ENCODE data around the gene UNC93B1.

UNC93B1 gene

DNA sequence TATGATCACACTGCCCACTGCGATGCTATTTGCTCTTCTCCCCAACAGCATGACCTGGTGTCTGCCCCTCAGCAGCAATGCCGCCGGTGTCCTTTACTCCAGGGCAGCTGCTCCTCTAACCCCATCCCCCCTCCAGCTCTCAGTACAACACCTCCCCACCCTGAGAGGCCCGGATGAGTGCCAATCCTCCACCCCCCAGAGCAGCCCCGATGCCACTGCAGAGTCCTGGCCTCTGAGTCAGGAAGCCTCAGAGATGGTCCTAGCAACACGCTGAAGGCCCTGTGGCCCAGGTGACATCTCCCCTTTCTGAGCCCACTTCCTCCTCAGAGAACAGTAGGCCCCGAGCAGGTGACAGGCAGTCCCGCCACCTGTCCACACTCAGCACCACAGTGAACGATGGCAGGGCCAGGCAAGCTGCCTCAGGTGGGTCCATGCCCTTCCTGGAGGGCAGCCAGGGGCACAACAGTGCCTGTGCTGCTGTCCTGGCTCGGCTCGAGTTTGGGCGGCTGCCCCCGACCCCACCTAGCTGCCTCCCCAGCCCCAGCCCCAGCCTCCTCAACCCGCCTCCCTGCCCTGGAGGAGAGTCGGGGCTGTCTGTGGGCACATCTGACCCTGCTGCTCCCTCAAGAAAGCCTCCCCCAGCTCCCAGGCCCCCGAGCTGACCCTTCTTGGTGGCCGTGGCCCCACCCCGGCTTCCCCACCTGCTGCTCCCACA, 22.7 kb upstream of the UNC93B1 start:
- H3K27me3 ChIP-seq (ENCODE audit: control insufficient read depth, insufficient read depth, low read length) = no peaks in the 10 kb centered on the region
- H3K9ac ChIP-seq (ENCODE audit: low read length) = no peak overlapping the region
- peaks cover 5% of the 10 kb centered on the region for H3K4me1 ChIP-seq (ENCODE audit: control insufficient read depth, insufficient read depth, low read length)
- H3K27ac ChIP-seq (ENCODE audit: low read depth, low read length) = no peak overlapping the region
- peaks cover 2% of the 10 kb centered on the region for H3K36me3 ChIP-seq (ENCODE audit: control insufficient read depth, insufficient read depth, low read length)
- no peak overlapping the region for H3K4me3 ChIP-seq (ENCODE audit: low read length)

DNA sequence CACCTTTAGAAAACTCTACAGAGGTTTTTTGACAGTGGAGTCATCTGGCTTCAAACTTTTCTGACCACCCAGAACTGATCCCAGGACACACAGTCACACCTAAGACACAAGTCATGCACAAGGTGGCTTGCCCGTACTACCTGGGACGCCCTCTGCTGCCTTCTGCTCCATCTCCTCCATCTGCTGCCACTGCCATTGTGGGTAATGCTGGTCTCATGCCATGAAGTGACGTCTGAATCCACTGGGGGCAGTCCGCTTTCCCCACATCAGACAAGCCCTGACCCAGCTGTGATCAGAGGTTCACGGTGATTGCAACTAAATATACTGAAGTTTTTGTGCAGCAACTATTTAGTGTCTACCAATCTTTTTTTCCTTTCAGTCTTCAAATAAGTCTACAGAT, 21.1 kb upstream of the UNC93B1 start:
- Histone ChIP-seq H3K4me1 (ENCODE audit: control insufficient read depth, insufficient read depth, low read length) (no peaks in the 10 kb centered on the region), H3K36me3 (ENCODE audit: control insufficient read depth, insufficient read depth, low read length) (peaks cover 2% of the 10 kb centered on the region), H3K9ac (ENCODE audit: low read length) (no peak overlapping the region), H3K27me3 (ENCODE audit: control insufficient read depth, insufficient read depth, low read length) (no peaks in the 10 kb centered on the region), H3K4me3 (ENCODE audit: low read length) (no peak overlapping the region), H3K27ac (ENCODE audit: low read depth, low read length) (no peak overlapping the region)

DNA sequence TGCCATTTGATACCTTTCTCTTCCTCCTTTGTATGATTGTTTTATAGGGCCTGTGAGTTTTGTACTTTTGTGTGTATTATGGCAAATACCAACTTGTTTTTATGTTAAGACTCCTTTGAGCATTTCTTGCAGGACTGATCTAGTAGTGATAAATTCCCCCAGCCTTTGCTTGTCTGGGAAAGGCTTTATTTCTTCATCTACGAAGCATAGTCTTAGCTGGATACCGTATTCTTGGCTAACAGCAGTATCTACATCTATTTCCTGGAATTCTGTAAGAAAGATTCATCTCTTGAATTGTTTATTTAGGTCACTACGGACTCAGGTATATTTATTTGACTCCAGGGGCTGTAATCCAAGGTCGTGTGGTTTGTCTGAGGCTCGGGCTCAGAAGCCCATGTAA, 20.6 kb upstream of the UNC93B1 start:
- Histone ChIP-seq H3K4me3 (ENCODE audit: low read length) (no peak overlapping the region), H3K36me3 (ENCODE audit: control insufficient read depth, insufficient read depth, low read length) (peaks cover 2% of the 10 kb centered on the region), H3K27ac (ENCODE audit: low read depth, low read length) (no peak overlapping the region), H3K4me1 (ENCODE audit: control insufficient read depth, insufficient read depth, low read length) (no peaks in the 10 kb centered on the region), H3K27me3 (ENCODE audit: control insufficient read depth, insufficient read depth, low read length) (no peaks in the 10 kb centered on the region), H3K9ac (ENCODE audit: low read length) (no peak overlapping the region)

GRCh38 chr11:68022531-68022930, 18.6 kb upstream of the UNC93B1 start:
- Histone ChIP-seq H3K4me3 (ENCODE audit: low read length) (no peak overlapping the region), H3K27me3 (ENCODE audit: control insufficient read depth, insufficient read depth, low read length) (no peaks in the 10 kb centered on the region), H3K9ac (ENCODE audit: low read length) (no peak overlapping the region), H3K36me3 (ENCODE audit: control insufficient read depth, insufficient read depth, low read length) (peaks cover 2% of the 10 kb centered on the region), H3K4me1 (ENCODE audit: control insufficient read depth, insufficient read depth, low read length) (no peaks in the 10 kb centered on the region), H3K27ac (ENCODE audit: low read depth, low read length) (no peak overlapping the region)

- Histone ChIP-seq H3K27me3 (ENCODE audit: control insufficient read depth, insufficient read depth, low read length) (no peaks in the 10 kb centered on the region), H3K4me3 (ENCODE audit: low read length) (no peak overlapping the region), H3K27ac (ENCODE audit: low read depth, low read length) (no peak overlapping the region), H3K9ac (ENCODE audit: low read length) (no peak overlapping the region), H3K4me1 (ENCODE audit: control insufficient read depth, insufficient read depth, low read length) (no peaks in the 10 kb centered on the region), H3K36me3 (ENCODE audit: control insufficient read depth, insufficient read depth, low read length) (peaks cover 2% of the 10 kb centered on the region)
These were observed 17.4 kb upstream of the UNC93B1 start for GRCh38 chr11:68021167-68021787.

- Histone ChIP-seq H3K4me3 (ENCODE audit: low read length) (no peak overlapping the region), H3K27ac (ENCODE audit: low read depth, low read length) (no peak overlapping the region), H3K27me3 (ENCODE audit: control insufficient read depth, insufficient read depth, low read length) (no peaks in the 10 kb centered on the region), H3K36me3 (ENCODE audit: control insufficient read depth, insufficient read depth, low read length) (peaks cover 2% of the 10 kb centered on the region), H3K9ac (ENCODE audit: low read length) (no peak overlapping the region), H3K4me1 (ENCODE audit: control insufficient read depth, insufficient read depth, low read length) (no peaks in the 10 kb centered on the region)
These were observed 16.7 kb upstream of the UNC93B1 start for GRCh38 chr11:68020575-68020974.

DNA sequence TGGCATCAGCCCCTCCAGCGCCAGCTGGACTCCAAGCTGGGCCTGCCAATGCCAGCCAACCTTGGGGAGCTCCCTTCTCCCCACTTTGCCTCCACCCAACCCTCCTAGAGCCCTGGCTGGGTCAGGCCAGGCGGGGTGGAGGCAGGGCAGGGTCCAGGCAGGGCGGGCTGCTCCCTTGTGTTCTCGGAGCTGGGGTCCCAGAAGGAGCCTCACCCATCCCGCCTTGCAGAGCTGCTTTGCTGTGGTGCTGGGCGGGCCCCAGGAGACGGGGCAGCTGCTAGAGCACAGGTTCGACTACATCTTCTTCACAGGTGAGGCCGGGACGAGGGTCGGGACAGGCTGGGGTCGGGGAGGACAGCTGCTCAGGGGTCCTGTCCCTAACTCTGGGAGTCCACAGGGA, 15.6 kb upstream of the UNC93B1 start:
- Histone ChIP-seq H3K9ac (ENCODE audit: low read length) (no peak overlapping the region), H3K27me3 (ENCODE audit: control insufficient read depth, insufficient read depth, low read length) (no peaks in the 10 kb centered on the region), H3K4me1 (ENCODE audit: control insufficient read depth, insufficient read depth, low read length) (no peaks in the 10 kb centered on the region), H3K4me3 (ENCODE audit: low read length) (no peak overlapping the region), H3K36me3 (ENCODE audit: control insufficient read depth, insufficient read depth, low read length) (peaks cover 2% of the 10 kb centered on the region), H3K27ac (ENCODE audit: low read depth, low read length) (no peak overlapping the region)

- H3K27ac ChIP-seq (ENCODE audit: low read depth, low read length) = no peak overlapping the region
- no peak overlapping the region for H3K4me3 ChIP-seq (ENCODE audit: low read length)
- no peaks in the 10 kb centered on the region for H3K4me1 ChIP-seq (ENCODE audit: control insufficient read depth, insufficient read depth, low read length)
- no peaks in the 10 kb centered on the region for H3K36me3 ChIP-seq (ENCODE audit: control insufficient read depth, insufficient read depth, low read length)
- H3K9ac ChIP-seq (ENCODE audit: low read length) = no peak overlapping the region
- no peaks in the 10 kb centered on the region for H3K27me3 ChIP-seq (ENCODE audit: control insufficient read depth, insufficient read depth, low read length)
These were observed 14.9 kb upstream of the UNC93B1 start for GRCh38 chr11:68018730-68019190.

DNA sequence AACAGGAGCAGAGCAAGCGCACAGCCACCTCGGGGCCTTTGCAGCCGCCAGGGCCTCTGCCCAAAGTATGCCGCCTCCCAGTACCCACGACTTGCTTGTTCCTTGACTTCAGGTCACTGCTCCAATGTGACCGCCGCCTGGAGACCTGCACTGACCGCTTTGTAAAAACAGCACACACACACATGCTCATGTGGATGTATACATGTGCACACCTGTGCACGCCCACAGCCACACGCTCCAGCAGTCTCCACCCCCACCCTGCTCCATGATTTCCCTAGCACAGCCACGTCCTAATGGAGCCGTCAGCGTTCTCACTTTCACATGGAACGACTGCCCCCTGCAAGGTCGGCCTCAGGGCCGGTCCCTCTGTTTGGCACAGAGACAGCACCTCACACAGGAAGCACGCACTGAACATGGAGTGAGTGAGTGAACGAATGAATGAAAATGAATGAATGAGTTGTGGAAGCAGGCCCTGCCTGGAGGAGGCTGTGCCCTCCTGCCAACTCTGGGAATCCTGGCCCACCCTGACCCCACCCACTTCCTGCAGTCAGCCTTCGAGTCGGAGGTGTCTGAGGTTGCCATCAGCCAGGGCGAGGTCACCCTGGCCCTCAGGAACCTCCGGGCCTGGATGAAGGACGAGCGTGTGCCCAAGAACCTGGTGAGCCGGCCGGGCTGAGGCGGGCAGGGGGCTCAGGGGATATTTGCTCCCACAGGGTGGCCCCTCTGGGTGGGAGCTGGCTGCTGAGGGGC, 14.3 kb upstream of the UNC93B1 start:
- H3K27me3 ChIP-seq (ENCODE audit: control insufficient read depth, insufficient read depth, low read length) = no peaks in the 10 kb centered on the region
- no peaks in the 10 kb centered on the region for H3K36me3 ChIP-seq (ENCODE audit: control insufficient read depth, insufficient read depth, low read length)
- H3K27ac ChIP-seq (ENCODE audit: low read depth, low read length) = no peak overlapping the region
- H3K4me3 ChIP-seq (ENCODE audit: low read length) = no peak overlapping the region
- H3K4me1 ChIP-seq (ENCODE audit: control insufficient read depth, insufficient read depth, low read length) = no peaks in the 10 kb centered on the region
- no peak overlapping the region for H3K9ac ChIP-seq (ENCODE audit: low read length)

DNA sequence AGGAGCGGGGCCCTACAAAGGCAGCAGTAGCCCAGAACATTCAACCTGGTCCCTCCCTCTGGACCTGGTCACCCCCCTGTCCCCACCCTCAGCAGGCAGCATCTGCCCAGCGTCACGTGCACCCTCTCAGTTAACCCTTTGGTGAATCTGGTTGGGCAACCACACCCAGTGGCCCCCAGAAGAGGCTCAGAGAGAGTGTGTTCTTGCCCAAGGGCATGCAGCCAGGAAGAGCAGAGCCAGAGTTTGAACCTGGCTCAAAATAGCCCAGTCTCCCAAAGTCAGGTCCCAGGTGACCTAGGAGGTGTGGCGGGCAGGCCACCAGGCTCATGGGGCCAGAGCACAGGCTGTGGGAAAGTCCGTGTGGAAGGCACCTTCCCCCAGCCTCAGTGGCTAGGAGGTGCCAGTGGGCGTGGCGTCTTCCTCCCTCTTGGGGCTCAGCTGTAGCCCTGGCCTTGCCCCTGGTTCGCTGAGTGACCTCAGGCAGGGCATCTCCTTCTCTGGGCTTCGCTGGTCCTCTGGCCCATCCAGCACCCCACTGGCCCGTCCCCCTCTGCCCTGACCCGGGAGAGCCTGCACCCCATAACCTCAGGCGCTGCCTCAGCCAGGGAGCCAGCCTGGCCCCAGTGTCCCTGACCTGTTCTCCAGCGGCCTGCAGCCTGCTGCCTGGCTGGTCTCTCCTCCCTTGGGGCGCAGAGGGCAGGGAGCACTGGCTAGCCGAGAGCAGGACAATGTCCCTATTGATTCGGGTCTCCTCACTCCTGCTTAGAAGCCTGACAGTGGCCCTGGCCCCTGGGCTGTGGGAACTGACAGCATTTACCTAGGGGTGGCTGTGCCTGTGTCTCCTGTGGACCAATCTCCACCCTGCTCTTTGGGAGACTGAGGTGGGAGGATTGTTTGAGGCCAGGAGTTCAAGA, 13.3 kb upstream of the UNC93B1 start:
- Histone ChIP-seq H3K4me1 (ENCODE audit: control insufficient read depth, insufficient read depth, low read length) (no peaks in the 10 kb centered on the region), H3K9ac (ENCODE audit: low read length) (no peak overlapping the region), H3K27me3 (ENCODE audit: control insufficient read depth, insufficient read depth, low read length) (no peaks in the 10 kb centered on the region), H3K36me3 (ENCODE audit: control insufficient read depth, insufficient read depth, low read length) (no peaks in the 10 kb centered on the region), H3K4me3 (ENCODE audit: low read length) (no peak overlapping the region), H3K27ac (ENCODE audit: low read depth, low read length) (no peak overlapping the region)

GRCh38 chr11:68016161-68016903, 12.4 kb upstream of the UNC93B1 start:
- Histone ChIP-seq H3K9ac (ENCODE audit: low read length) (no peak overlapping the region), H3K27ac (ENCODE audit: low read depth, low read length) (no peak overlapping the region), H3K36me3 (ENCODE audit: control insufficient read depth, insufficient read depth, low read length) (no peaks in the 10 kb centered on the region), H3K4me1 (ENCODE audit: control insufficient read depth, insufficient read depth, low read length) (no peaks in the 10 kb centered on the region), H3K4me3 (ENCODE audit: low read length) (no peak overlapping the region), H3K27me3 (ENCODE audit: control insufficient read depth, insufficient read depth, low read length) (no peaks in the 10 kb centered on the region)
